Activated CD4-positive, CD25-positive, alpha-beta regulatory T cell (primary cell): ENCODE measurements around the gene ZDHHC11B.
"Not testable (repeated sequence)": the region's sequence is repeated elsewhere in the genome, so short reads cannot be mapped to it uniquely, and the experiment has no call there.

Source experiments
- DNase-seq, 4 experiments: peaks; one replicate each; lab custom pipeline; 2025; lab: John Stamatoyannopoulos, UW

Gene ZDHHC11B

DNA sequence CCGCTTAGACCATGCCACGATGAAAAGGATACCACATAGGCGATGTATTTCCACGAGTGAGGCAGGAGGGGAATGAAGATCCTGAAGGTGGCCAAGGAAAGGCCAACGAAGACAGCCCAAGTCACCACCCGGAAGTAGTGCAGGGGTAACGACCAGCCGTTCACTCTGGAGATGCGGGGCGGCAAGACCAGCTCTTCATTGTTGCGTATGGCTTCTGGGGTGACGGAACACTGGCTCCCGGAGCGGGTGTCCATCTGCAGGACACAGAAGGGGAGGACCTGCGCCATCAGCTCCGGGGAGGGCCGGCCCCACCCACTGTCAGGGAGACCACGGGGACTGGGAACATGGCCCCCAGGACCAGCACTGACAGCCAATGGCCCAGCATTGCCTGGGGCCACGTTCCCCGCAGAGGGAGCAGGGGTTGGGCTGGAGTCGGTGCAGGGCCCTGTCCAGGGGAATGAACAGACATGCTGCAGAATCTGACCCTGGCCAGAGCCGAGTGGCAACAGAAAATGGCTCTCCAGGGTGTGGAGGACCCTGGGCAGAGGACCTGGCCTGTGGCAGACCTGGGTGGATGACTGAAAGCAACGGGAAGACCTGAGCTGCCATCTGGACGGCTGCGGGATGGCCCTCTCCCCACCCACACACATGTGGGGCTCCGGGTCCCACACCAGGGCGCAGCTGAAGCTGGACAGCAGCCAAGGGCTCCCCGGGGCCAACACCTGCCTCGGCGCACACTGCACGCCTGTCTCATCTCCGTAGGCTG lies 17.7 kb downstream of the ZDHHC11B start:
- no peak for DNase-seq

DNA sequence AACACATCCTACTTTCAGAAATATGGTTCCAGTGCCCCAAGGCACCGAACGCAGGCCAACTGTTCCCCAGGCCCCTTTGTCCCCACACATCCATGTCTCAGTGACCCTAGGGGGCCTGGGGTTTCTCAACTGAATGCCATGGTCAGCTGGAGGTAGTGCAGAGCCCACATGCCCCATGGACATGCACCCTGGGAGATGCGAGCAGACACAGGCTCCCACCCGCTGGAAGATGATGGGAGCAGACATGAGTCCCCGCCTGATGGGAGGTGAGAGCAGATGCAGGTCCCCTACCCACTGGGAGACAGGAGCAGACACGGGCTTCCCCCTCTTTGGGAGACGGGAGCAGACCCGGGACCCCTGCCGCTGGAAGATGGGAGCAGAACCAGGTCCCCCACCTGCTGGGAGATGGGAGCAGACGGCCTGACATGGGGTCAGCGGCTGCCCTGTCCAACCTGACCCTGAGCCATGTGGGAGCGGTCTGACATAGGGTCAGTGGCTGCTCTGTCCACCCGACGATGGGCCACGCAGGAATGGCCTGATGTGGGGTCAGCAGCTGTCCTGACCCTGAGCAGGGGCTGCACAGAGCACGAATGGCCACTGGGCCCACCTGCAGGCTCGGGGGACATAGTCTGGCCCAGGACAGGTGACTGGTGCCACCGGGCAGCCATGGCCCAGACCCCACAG lies 18.4 kb downstream of the ZDHHC11B start:
- DNase-seq, result no peak

DNA sequence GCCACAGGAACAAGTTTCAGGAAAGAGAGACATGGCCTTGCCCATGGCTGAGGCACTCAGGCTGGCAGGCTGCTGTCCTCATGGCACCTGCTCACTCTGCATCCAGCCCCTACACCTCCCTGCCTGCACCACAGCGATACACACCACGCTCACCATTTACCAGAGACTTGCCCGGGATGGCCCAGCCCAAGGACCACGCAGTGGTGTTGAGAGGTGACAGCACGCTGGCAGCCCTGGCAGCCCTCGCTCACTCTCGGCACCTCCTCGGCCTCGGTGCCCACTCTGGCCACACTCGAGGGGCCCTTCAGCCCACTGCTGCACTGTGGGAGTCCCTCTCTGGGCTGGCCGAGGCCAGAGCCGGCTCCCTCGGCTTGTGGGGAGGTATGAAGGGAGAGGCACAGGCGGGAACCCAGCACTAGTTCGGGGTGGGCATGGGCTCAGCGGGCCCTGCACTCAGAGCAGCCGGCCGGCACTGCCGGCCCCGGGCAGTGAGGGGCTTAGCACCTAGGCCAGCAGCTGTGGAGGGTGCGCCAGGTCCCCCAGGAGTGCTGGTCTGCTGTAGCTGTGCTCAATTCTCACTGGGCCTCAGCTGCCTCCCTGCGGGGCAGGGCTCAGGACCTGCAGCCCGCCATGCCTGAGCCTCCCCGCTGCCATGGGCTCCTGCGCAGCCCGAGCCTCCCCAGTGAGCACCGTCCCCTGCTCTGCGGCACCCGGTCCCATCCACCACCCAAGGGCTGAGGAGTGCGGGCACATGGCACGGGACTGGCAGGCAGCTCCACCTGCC lies 20.3 kb downstream of the ZDHHC11B start:
- DNase-seq, result no peak

DNA sequence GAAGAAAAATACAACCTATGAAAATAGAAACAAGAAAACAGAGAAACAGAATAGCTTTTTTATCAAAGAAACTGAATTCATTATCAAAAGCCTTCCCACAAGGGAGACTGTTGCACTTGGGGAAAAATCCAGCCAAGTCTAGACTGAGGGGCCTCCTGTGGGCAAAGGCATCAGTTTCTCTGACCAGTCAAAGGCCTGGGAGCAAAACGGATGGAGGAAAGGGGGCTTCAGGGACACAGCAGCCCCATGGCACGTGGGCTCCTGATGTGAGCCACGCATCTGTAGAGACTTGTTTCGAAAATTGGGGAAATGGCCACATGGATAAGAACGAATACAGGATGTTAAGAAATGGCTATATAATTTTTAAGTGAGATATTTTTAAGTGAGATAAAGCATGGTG lies 21.1 kb downstream of the ZDHHC11B start:
- DNase-seq, result no peak

DNA sequence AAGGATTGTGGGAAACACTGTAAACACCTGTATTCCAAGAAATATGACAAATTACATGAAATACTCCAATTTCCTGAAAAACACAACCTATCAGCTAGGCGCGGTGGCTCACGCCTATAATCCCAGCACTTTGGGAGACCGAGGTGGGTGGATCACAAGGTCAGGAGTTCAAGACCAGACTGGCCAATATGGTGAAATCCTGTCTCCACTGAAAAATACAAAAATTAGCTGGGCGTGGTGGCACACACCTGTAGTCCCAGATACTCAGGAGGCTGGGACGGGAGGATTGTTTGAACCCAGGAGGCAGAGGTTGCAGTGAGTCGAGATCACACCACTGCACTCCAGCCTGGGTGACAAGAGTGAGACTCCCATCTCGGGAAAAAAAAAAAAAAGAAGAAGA lies 21.5 kb downstream of the ZDHHC11B start:
- DNase-seq, result not testable (repeated sequence)

- DNase-seq, result no peak
Measured at GRCh38 chr5:761854-762710, 22.4 kb downstream of the ZDHHC11B start.

DNA sequence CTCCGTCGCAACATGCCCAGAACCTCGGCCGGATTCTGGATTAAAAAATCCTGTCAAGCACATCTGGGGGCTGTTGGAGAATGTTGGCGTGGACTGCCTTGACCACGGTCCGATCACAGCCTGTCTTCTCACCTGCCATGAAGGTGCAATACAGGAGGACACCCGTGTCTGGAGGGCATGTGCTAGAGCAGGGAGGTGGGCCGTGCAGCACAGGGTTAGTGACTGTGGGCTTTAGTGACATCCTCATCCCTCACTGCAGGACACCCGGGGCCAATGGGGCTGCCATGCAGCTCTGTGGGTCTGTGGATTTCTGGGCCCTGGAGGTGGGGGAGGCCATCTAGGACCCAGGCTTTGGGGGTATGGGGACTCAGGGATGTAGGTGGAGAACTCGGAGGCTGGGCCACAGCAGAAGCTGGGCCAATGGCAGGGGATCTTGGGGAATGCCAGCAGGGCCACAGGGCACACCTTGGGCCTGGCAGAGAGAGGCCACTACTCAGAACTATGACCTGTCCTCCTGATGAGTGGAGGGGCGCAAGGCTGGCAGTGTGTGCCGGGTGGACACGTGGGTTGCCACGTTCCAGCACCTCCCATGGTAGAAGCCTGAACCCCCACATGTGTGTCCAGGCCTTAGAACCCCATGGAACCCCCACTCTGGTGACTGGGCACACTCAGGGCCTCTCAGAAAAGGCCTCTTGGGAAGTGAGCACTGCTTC lies 23.3 kb downstream of the ZDHHC11B start:
- DNase-seq, result no peak

DNA sequence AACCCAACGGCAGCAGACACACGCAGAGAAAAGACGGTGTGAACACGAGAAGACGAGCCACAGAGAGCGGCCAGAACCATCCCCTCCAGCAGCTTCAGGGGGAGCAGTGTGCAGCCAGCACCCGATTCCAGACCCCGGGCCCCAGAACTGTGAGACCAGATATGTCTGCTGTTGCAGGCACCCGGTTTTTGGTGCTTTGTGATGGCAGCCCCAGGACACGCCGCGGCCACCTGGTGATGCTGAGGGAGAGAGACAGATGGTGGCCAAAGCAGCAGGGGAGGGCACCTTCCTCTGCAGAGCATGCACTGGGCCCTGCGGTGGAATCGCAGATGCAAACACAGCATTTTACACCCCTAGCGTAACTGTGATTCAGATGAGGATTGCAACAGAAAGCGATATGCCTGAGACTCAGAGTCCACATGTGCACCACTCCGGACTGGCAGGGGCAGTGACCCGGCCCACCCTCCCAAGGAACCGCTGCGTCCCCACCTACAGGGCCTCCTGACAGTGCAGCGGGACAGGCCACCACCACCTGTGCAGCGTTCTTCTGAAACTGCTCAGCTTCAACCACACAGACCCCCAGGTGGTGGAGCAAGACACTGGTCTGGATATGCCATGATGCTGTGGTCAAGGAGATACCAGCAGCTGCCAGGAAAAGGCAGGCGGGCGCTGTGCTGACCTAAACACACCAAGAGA lies 24.0 kb downstream of the ZDHHC11B start:
- DNase-seq, result no peak

DNA sequence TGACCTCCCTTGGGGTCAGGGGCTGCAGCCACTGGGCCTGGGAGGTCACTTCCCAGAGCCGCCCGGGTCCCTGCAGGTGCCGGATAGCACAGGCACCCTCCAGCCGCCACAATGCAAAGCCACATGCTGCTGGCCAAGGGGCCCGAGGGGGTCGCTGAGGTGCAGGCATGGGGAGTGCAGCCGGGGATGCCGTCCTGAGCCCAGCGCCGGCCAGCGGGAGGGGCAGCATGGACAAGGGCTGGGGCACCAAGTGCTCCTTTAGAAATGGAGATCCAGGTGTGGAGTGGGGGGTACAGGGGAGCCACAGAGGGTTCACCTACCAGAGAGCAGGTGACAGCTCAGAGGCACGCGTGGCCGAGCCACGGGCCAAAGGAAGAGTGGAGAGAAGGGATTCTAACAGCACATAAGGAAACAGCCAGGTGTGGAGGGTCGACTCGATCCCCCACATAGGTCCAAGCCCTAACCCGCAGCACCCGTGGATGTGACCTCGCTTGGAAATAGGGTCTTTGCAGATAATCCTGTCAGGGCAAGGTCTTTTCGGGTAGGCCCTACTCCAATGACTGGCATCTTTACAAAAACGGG lies 24.7 kb downstream of the ZDHHC11B start:
- DNase-seq, result no peak

GRCh38 chr5:759111-759751 lies 25.3 kb downstream of the ZDHHC11B start:
- DNase-seq, result no peak

- no peak for DNase-seq
Measured at GRCh38 chr5:758698-759053, 25.9 kb downstream of the ZDHHC11B start.

GRCh38 chr5:757931-758697 lies 26.4 kb downstream of the ZDHHC11B start:
- DNase-seq, result no peak

- DNase-seq, result no peak
Measured at GRCh38 chr5:757346-757930, 27.1 kb downstream of the ZDHHC11B start.

DNA sequence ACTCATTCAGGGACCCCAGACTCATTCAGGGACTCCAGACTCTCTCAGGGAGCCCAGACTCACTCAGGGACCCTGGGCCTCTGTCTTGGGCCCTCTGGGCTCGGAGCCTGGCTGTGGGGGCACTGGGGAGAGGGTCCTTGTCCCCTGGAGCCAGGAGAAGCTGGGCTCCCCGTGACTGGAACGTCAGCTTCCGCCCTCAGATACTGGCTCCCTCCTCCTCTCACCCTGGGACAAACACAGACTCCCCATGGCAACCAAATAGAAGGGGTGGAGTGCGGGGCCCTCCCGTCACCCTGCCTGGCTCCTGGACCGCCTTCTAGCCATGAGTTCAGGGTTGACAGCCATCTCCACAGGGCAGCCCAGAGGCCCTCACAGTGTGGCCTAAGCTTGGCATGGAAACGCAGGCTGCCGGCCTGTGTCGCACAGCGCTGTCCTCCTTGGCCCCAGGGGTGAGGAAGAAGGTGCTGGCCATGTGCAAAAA lies 27.6 kb downstream of the ZDHHC11B start:
- no peak for DNase-seq

GRCh38 chr5:756171-756570 lies 28.4 kb downstream of the ZDHHC11B start:
- no peak for DNase-seq

GRCh38 chr5:754143-754632 lies 30.3 kb downstream of the ZDHHC11B start:
- not testable (repeated sequence) for DNase-seq

DNA sequence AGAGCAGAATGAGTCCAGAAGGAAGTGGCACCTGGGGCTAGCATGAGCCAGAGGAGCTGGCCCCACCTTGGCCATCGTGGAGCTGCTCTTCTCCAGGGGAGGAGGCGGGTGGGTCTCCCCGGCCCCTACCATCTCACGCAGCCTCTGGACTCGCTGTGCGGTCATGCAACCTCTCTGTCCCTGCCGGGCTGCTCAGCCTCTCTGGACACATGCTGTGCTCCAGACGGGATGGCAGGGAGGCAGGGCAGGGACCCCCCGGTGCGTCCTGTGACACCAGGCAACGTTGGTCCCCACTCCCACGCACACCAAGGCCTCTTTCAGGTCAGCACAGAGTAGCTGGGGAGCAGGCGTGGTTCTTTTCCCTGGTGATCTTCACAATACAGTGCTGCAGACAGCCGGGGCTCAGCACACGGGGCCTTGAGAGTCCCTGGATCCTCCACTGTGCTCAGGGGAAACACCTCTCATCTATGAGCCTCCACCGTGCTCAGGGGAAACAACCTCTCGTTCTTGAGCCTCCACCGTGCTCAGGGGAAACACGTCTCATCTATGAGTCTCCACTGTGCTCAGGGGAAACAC lies 30.9 kb downstream of the ZDHHC11B start:
- DNase-seq, result not testable (repeated sequence)
